ENCODE data around the gene ATP6V1A. TPM values are rescaled to one million over a fixed set of nuclear protein-coding genes. Genes with fewer than 3 reads are reported as not detected.

The ATP6V1A gene
- 69.5 TPM for total RNA-seq
- long read RNA-seq, full-length matches to known transcripts, result 42 of 53 reads
- long read RNA-seq, partial matches to known transcripts, result 8 of 53 reads
- long read RNA-seq, other reads (novel, unspliced or antisense), result 3 of 53 reads

GRCh38 chr3:113746548-113747282 lies at the start of gene ATP6V1A:
TSS of gene ATP6V1A (plus strand) at chr3:113747035. CDS start at chr3:113778754, 31,719 bp downstream.
- no peak for DNase-seq (ENCODE audit: low spot score)

- no peak for DNase-seq (ENCODE audit: low spot score)
Measured at GRCh38 chr3:113697500-113698090, 49.2 kb upstream of the ATP6V1A start.

GRCh38 chr3:113698213-113698742 lies 48.6 kb upstream of the ATP6V1A start:
- DNase-seq (ENCODE audit: low spot score), result no peak

GRCh38 chr3:113698956-113699355 lies 47.9 kb upstream of the ATP6V1A start:
- no peak for DNase-seq (ENCODE audit: low spot score)

- DNase-seq (ENCODE audit: low spot score), result no peak
Measured at GRCh38 chr3:113707835-113708234, 39.0 kb upstream of the ATP6V1A start.

- DNase-seq (ENCODE audit: low spot score), result no peak
Measured at GRCh38 chr3:113712129-113712528, 34.7 kb upstream of the ATP6V1A start.

GRCh38 chr3:113714702-113715101 lies 32.1 kb upstream of the ATP6V1A start:
- DNase-seq (ENCODE audit: low spot score), result no peak

GRCh38 chr3:113717308-113717707 lies 29.5 kb upstream of the ATP6V1A start:
- no peak for DNase-seq (ENCODE audit: low spot score)

- DNase-seq (ENCODE audit: low spot score), result no peak
Measured at GRCh38 chr3:113717818-113718217, 29.0 kb upstream of the ATP6V1A start.

- DNase-seq (ENCODE audit: low spot score), result no peak
Measured at GRCh38 chr3:113719294-113719693, 27.5 kb upstream of the ATP6V1A start.

GRCh38 chr3:113719758-113720157 lies 27.1 kb upstream of the ATP6V1A start:
- DNase-seq (ENCODE audit: low spot score), result no peak

- no peak for DNase-seq (ENCODE audit: low spot score)
Measured at GRCh38 chr3:113721636-113722035, 25.2 kb upstream of the ATP6V1A start.

GRCh38 chr3:113728661-113729060 lies 18.2 kb upstream of the ATP6V1A start:
- DNase-seq (ENCODE audit: low spot score), result no peak

- no peak for DNase-seq (ENCODE audit: low spot score)
Measured at GRCh38 chr3:113730550-113730949, 16.3 kb upstream of the ATP6V1A start.

GRCh38 chr3:113731694-113732093 lies 15.1 kb upstream of the ATP6V1A start:
- DNase-seq (ENCODE audit: low spot score), result no peak

GRCh38 chr3:113736548-113737089 lies 10.2 kb upstream of the ATP6V1A start:
- no peak for DNase-seq (ENCODE audit: low spot score)

GRCh38 chr3:113741086-113741485 lies 5.7 kb upstream of the ATP6V1A start:
- no peak for DNase-seq (ENCODE audit: low spot score)

- DNase-seq (ENCODE audit: low spot score), result no peak
Measured at GRCh38 chr3:113741620-113742019, 5.2 kb upstream of the ATP6V1A start.

- no peak for DNase-seq (ENCODE audit: low spot score)
Measured at GRCh38 chr3:113743006-113743630, 3.7 kb upstream of the ATP6V1A start.

- no peak for DNase-seq (ENCODE audit: low spot score)
Measured at GRCh38 chr3:113744941-113745755, 1.7 kb upstream of the ATP6V1A start.

Data from mesenteric fat pad (tissue), 1 donor.